GM23248 (cell line): ENCODE results near the gene WDR46.

Experiments used
- EZH2 ChIP-seq: fragments of 200-600 bp; sonication (generic); IDR thresholded peaks from 2 replicates; pipeline ENCODE4 v1.6.1; 2018; ENCODE audit warnings: antibody characterized with exemption, mild to moderate bottlenecking; ENCODE audit not compliant: insufficient read depth, poor library complexity, severe bottlenecking
- EZH2phosphoT487 ChIP-seq: fragments of 200-600 bp; sonication (generic); IDR thresholded peaks from 2 replicates; pipeline ENCODE4 v1.6.1; 2018; ENCODE audit warnings: antibody characterized with exemption, moderate library complexity, mild to moderate bottlenecking, low read depth; ENCODE audit not compliant: insufficient read depth

DNA sequence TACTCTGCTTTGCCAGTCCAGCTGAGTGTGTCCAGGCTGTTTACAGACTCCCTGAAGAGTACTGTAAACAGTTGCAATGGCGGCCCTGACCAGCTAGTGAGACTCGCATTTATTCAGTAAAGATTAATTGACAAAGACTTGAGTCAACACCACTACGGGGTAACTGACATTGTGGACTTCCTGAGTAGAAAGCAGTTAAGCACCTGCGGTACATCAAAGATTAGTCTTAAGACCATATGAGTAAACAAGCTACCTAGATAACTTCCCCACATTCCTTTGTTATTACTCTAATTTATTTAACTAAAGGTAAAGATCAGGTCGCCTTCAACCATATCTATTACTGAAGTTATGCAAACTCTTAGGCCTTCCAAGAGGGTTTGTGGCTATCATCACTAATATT is 30.0 kb downstream of the WDR46 start:
- no peak for TF ChIP-seq EZH2phosphoT487
- no peak for TF ChIP-seq EZH2
